DOHH2 (cell line): ENCODE results near the gene LAMB2.

Experiments used
- EZH2phosphoT487 ChIP-seq: fragments of 200-600 bp; sonication (generic); IDR thresholded peaks from 2 replicates; pipeline ENCODE4 v1.6.1; 2017; ENCODE audit warnings: borderline replicate concordance, mild to moderate bottlenecking, antibody characterized with exemption, low read length, moderate library complexity, mixed read lengths
- TF ChIP-seq, protein P1 (sequence below): fragments of 200-600 bp; sonication (generic); IDR thresholded peaks from one replicate; pipeline ENCODE4 v1.5.1; 2014; ENCODE audit warnings: antibody characterized with exemption, mild to moderate bottlenecking, low read depth, low read length; ENCODE audit not compliant: poor library complexity, severe bottlenecking

DNA sequence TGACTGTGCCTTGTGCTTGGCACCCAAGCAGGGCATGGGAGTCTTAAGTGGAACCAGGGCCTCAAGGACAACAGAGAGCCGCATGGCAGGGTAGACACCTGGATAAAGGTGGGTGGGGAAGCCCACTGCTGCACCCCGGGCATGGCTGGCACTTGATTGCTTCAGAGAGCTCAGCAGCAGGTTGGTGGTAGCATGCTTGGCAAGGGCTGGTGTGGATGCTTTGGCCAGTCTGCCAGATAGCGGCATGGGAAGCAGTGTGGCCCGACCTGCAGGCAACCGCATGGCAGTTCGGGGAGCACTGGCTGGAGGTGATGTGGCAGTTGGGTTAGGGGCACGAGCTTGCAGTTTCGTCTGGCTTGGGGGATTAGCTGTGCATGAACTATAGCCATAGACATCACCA lies 30.8 kb upstream of the LAMB2 start:
- TF ChIP-seq, protein P1, sequence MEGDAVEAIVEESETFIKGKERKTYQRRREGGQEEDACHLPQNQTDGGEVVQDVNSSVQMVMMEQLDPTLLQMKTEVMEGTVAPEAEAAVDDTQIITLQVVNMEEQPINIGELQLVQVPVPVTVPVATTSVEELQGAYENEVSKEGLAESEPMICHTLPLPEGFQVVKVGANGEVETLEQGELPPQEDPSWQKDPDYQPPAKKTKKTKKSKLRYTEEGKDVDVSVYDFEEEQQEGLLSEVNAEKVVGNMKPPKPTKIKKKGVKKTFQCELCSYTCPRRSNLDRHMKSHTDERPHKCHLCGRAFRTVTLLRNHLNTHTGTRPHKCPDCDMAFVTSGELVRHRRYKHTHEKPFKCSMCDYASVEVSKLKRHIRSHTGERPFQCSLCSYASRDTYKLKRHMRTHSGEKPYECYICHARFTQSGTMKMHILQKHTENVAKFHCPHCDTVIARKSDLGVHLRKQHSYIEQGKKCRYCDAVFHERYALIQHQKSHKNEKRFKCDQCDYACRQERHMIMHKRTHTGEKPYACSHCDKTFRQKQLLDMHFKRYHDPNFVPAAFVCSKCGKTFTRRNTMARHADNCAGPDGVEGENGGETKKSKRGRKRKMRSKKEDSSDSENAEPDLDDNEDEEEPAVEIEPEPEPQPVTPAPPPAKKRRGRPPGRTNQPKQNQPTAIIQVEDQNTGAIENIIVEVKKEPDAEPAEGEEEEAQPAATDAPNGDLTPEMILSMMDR = no peak
- TF ChIP-seq EZH2phosphoT487 = no peak
